Ishikawa (cell line): ENCODE results near the gene PROS1.

ENCODE experiments used
- CREB1 ChIP-seq: IDR thresholded peaks from 2 replicates; pipeline ENCODE4 v1.6.1; 2012; ENCODE audit warnings: low read depth
- NFIC ChIP-seq: IDR thresholded peaks from 2 replicates; pipeline ENCODE4 v1.6.1; 2012
- YY1 ChIP-seq: IDR thresholded peaks from 2 replicates; pipeline ENCODE4 v1.6.1; 2012; ENCODE audit warnings: low read depth

GRCh38 chr3:93904568-93904967, 69.1 kb downstream of the PROS1 start:
- TF ChIP-seq NFIC (no peak), CREB1 (no peak), YY1 (no peak)
